HG03432 (cell line): ENCODE data around the gene PRDM2.
"Not testable (repeated sequence)": the region's sequence is repeated elsewhere in the genome, so short reads cannot be mapped to it uniquely, and the experiment has no call there.

Source experiments
- ATAC-seq: cut with Tn5 transposase; IDR thresholded peaks from one replicate; pipeline ENCODE4 v1.9.1; 2021; ENCODE audit warnings: mild to moderate bottlenecking, moderate library complexity; ENCODE audit not compliant: unreplicated experiment

Gene PRDM2

DNA sequence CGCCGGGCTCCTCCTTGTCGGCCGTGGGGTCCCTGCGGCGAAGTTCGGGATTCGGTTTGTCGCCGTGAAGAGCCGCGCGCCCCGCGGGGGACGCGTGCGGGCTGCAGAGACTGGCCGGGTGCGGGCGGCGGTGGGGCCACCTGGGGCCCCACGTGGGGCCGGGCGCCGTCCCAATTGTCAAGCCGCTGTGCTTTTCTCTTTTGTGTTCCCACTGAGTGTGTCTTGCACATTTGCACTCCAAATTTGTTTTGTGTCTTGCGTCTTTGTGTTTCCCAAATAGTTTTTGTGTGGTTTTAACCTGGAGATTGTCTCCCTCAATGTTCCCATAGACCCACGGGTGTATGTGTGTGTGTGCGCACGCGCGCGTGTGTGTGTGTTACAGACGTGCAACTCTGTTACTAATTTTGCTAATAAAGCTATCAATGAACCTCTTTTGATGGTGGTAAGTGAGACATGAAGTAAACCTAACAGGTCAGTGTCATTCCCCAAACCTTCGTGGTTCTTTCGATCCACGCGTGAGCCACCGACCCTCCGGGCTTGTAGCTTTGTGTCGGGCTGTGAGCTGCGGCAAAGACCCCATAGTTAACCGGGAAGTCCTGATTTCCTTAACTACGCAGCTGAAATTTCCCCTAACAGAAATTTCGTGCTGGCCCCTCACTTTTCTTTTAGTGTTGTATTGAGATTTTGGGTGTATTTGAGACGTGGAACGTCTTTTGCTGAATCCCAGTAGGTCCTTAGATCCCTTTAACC is 708 bp downstream of the PRDM2 start:
- peak; percentile 44 for ATAC-seq

DNA sequence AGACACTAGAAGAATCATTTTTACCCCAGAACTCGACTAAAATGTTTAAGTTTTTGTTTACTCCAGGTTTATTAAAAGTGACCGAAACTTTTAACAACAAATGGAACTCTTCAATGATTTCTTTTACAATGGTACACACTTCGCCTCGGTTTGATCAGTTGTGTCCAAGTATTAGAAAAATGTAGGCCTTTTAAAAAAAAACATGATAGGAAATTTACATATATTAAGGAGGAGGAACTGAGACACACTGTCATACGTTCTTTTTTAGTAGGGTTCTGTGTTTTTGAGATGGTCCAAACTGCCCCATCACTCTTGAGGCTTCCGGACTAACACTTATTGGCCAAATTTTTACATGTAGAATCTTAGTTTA is 1.3 kb downstream of the PRDM2 start:
- no peak for ATAC-seq

DNA sequence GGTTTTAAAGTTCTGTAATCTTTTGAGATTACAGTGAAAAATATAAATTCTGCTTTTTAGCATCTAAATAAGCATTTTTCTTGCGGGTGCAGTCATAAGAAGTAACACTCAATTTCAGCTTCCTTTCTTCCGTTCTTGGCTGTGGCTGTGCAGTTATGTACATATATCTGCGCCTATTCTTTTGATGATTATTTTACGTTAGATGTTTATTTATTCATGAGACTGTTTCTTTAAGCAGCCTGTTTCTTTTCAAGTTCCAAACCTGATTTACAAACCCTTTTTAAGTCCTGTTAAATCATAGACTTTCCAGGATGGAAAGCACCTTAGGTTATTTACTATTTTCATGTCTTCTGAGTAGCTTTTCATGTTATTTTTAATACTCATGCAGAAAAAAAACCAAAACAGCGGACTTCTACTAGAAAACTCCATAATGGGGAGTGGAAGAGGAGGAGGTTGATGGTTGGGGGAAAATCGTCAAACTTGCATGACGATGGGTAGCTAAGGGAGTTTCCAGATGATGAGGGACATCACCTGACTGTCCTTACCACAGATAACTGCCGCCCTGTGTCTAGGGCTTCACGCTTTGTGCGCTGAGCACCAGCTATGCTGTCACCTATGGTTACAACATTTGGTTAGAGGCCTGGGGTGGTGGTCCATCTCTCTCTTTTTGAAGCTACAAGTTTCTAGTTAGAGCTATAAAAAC is 2.6 kb downstream of the PRDM2 start:
- peak; percentile 82 for ATAC-seq

DNA sequence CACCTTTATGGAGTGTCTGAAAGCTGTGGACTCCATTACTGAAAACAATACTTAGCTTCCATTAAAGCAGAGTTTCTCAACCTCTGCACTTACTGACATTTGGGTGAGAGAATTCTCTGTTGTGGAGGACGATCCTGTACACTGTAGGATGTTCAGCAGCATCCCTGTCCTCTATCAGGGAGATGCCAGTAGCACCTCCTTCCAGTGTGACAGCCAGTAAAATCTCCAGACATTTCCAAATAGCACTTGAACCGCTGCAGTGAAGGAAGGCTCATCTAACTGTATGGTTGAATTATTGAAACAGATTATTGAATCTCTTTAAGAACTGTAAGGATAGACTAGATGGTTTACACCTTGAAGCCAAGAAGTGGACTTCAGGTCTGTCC is 3.1 kb downstream of the PRDM2 start:
- ATAC-seq = peak; percentile 4

DNA sequence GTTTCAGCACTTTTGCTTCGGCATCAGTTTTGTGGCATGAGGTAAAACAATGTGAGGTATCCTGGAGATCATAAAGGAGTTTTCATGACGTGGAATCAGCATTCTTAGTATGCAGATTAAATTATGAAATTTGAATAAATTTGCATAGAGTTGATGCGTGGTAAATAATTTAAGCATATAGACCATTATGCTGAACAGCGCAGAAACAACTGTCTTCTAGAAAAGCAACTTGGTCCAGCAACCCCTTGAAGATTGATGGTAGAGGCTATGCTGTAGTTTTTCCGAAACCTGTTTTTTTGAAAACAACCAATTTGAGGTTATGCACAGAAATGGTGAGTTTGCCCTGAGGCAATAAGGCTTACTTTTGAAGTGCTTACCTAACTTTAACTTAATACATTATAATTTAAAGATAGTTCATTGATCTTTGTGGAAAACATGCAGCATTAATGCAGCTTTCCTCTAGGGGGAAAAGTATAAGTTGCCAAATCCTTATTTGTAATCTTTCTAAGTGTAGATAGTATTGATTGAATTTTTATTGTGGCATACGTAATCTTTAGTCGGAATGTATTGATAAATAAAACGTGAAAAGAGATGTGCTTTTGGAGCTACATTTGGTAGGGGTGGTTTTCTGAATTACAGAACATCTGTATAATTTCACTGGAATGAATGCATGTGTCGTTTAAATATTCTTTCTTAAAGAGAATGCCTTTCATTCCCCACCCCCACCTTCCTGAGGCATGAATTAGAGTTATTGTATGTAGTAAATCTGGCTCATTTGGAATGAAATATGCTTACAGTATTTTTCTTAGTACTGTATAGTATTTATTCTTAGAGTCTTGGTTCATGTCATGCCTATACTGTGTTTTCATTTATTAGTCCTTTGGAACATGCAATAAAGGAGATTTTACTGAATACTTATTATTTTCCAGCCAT is 3.8 kb downstream of the PRDM2 start:
- no peak for ATAC-seq

DNA sequence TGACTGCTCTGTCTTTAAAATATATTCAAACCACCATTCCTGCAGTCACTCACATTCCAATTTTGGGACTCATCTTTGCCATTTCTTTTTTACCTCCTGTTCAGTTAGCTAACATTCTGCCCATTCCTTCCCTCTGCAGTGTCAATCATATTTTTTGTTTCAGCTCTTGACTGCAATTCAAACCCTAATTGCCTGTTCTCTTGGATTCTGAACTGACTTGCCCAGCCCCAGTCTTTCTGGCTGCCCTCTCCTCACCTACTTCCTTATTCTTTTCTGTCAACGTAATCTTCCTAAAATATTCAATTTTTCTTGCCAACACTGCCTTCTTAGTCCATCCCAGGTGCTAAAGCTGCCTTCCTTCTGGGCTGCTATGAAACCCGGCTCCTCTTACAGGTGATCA is 6.1 kb downstream of the PRDM2 start:
- no peak for ATAC-seq

DNA sequence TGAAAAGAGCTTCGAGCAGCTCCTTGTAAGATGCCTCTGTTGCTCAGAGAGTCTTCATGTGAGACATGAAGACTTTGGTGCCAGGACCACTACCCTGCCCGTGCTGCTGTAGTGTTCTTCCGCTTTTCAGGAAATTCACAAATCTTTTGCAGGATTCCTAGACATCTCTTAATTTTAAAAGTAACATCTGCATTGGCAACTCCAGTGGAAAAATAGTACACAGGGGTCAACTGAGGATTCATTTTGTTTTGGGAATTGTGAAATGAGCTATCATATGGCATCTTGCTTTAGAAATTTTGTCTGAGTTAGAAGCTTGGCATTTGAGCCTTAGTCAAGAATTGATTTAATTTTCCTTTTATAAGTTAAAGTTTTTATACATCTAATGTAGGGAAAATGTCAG is 7.2 kb downstream of the PRDM2 start:
- no peak for ATAC-seq

DNA sequence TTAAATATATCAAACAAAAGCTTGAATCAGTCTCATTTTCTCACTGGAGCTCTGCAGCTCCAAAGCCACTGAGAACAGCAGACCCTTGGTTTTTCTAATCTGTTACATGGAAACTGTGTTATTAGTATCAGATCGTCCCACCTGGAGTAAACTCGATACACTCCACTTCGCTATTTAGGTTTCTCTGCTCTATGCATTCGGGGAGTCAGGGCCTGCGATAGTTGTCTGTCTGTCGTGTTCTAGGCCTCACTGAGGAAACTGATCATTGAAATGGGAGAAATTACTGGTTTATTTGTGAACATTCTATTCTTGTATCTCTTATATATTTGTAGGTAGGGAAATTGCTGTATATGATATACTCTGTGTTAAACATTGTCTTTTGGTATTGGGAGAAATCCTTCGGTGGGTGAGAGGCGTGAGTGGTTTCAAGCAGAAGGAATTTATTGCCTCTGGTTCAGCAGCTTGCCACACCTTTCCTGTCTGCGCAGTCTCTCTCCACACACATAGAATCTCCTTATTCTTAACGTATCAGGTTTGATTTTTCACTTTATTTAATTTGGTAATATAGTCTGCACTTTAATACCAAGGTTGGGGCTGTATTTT is 8.5 kb downstream of the PRDM2 start:
- no peak for ATAC-seq

DNA sequence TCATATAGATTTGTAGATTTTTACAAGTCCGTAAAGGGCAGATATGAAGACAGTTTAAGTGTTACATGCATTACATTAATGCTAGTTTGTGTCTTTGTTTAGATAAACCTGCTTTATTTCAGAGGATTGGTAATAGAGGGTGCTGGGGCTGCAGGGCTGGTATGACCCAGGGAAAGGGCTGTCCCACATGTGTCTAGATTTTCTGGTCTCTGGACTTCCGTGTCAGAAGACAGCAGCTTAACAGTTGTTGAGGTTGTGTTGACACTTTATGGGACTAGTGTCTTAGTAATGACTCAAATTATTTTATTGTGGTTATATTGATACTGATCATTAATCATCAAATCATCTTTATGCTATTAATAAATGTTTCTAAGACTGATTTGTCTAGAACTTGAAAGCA is 10.1 kb downstream of the PRDM2 start:
- no peak for ATAC-seq

DNA sequence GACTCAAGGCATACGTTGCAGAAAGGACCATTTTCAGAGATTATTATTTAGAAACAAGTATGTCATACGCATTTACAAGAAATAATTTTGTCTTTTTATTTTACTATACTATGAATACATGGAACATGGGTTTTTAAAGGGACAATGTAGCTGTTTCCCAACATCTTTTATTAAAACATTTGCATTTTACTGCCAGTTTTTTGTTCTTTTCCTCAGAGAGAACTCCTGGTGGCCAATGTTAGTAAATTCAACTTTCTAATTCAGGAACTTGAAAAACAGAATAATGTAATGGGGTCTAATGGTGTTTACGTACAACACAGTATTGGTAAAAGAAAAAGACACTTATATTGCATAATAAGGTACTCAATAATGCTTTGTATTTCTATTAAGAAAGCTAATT is 14.9 kb downstream of the PRDM2 start:
- no peak for ATAC-seq

DNA sequence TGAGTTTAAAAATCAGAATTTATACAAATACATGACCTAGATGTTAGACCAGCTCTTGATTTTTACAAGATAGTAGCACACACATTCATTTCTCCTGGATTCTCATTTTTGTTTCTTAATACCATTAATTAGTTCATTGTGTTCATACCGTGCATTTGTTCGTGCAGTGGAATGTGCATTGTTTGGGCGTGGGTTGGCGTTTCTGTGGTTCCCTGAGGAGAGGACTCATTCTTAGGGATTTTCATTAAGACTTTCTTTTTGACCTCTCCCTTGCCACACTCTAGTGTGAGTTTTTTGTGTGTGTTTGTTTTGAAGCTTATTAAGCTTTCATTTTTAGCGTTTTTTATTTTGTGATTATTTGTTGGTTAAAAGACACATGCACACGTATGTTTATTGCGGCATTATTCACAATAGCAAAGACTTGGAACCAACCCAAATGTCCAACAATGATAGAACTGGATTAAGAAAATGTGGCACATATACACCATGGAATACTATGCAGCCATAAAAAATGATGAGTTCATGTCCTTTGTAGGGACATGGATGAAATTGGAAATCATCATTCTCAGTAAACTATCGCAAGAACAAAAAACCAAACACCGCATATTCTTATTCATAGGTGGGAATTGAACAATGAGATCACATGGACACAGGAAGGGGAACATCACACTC is 15.8 kb downstream of the PRDM2 start:
- not testable (repeated sequence) for ATAC-seq

DNA sequence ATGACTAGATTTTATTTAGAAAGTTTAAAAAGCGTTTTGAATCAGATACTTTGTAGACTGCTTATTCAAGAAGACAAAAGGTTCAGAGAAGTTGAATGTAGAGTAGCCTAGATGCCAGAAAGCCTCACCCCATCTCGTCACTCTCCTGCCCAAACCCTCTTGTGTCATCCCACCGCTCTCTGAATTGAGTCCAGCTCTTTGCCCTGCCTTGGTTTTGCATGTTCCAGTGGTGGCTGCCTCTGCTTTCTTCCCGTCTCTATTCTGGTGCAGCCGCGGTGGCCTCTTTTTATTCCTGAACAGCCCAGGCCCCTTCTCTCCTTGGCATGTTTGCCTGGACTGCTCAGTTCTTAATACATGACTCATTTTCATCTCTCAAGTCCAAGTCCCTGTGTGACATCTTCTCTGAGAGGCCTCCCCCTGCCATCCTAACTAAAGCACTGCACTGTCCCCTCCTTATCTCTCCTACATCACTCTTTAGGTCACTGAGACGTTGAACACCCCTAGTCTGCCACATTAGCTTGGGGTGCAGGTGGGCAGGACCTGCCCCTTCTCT is 22.9 kb downstream of the PRDM2 start:
- ATAC-seq = no peak

DNA sequence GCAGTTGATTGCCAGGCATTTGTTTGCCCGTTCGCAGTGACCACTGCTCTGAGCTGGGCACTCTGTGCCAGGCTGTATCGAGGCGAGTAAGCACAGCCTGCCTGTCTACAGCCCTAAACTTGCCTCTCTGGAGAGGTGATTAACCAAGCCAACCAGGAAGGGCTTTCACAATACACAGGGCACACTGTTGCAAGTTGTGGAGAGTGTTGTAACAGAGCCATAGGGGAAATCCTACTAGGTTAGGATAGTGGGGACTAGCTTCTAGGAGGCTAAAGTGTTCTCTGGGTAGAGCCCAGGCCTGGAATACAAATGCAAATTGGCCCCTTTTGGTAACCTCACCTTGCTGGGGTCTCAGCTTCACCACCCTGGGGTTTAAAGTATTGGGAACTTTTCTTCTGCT is 23.8 kb downstream of the PRDM2 start:
- no peak for ATAC-seq

DNA sequence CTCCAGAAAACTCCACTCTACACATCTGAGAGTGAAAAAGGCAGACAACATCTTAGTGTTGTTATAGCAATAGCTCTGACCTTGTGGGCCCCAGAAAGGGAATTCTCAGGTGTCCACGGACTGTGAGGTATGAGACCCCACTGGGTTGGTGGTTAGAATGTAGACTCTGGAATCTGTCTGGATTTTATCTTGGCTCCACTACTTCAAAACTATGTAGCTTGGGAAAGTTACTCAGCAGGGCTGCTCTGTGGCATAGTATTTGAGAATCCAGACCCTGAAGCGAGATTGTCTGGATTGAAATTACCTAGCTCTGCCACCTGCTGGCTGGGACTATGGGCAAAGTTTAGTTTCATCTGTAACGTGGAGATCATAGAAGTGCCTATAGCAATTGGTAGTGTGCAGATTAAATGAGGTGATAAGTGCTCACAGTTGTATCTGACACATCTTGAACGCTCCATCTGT is 25.8 kb downstream of the PRDM2 start:
- ATAC-seq = no peak

DNA sequence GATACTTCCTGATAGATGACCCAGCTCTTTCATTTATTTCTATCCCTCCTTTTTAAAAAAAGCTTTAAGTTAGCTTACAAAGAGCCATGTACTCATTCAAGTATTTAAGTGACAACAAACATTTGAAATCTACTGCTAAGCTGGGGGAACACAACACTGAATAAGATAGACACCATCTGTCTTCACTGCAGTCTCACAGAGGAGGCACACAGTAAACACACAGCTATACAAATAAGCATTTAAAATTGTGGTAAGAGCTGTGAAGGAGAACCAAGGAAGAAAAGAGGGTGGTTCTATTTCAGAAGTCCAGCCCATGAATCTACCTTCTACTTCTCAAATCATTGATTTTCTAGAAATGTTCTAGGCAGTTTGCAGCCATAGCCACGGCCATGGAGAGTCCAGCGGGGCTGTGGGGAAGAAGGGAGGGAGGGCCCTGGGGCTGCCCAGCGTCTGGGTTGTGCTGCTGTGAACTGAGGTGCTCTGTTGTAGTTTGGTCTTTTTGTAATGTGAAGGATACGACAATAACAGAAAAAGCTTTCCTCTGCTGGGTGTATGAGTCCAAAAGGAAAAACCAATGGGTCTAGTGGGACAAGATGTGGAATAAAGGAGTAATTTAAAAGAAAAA is 28.2 kb downstream of the PRDM2 start:
- no peak for ATAC-seq

DNA sequence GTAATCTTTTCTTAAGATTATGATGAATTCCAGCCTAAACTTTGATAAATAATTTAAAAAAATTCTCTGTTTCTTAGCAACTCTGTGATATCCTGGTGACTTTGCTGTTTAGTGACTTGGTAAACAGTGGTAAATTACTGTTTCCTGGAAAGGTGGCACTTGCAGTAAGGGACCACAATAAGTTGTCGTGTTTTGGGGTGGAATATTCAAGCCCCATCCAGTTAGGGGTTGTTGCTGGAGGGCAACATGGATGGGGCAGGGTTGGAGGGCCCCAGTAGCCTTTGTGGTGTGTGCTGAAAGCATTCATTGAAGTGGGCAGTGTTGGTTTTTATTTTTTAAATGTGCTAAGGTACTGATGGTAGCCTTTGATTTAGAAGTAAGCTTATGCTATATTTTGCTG is 30.3 kb downstream of the PRDM2 start:
- no peak for ATAC-seq

DNA sequence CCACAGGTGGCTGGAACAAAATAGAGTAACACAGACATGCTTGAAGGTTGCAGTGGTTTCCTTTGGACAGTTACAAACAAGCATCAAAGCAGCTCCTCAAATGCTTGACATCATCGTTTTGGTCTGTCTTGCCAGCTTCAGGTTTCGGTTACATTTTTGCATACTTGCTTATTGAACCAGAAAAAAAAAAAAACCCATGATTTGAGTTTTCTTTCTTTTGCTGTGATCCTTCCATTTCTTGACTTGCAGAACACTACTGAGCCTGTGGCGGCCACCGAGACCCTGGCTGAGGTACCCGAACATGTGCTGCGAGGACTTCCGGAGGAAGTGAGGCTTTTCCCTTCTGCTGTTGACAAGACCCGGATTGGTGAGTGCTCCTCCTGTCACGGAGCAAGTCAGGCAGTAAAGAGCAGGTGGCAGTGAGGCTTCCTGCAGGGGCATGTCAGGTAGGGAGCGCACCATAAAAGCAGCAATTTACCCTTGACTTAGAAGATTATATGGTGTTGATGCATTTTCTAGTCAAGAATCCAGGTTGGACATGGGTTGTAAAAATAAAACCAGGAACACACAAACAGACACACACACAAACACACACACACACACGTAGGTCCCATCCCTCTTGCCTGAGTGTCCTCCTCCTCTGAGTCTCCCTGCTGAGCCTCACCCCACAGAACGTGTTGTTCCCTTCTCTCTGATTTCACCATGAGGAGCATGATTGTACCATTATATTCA is 30.9 kb downstream of the PRDM2 start:
- ATAC-seq = peak; percentile 93

DNA sequence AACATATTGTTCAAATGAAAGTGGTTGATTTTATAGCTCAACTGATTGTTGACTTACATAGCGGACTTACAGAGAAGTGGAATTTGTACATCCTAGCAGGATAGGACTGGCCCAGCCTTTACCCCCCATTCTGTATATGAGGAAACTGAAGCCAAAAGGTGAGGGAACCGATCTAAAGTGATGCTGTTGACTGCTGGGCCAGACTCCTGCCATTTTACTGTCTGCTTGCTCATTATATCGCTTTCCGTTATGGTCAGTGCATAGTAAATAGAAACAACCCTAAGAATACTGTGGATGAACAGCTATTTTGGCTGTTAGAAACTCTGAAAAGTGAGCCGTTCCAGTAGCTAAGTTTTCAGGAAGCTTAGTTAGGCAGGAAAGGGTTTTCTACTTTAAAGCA is 31.9 kb downstream of the PRDM2 start:
- ATAC-seq = no peak

DNA sequence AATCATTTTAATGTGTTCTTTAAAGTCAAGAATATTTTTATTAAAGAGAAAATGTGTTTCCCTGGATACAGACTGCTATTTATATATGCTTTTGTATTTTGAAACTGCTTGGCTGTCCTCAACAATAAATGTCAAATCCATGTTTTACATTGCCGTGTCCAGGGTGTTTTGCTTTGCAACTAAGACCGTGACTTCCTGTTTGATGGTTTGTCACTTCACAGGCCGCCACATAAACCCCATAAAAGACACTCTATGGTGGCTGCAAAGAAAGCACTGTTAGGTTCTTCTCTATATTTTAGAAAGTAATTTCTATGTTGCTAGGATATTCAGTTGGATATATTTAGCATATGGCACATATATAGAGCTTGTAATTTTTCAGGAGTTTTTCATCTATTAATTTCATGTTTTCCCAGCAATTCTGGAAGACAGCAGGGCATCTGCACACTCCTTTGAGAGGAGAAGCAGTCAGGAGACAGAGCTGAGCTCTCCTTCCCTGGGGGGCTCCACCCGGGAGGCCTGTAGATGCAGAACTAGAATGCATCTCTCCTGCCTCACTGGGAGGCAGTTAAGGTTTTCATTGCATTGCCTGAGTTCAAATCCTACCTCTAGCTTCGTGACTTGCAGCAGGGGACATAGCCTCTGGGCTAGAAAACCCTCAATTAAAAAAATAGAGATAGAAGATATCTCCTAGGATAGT is 33.1 kb downstream of the PRDM2 start:
- ATAC-seq = no peak
